NCI-H146 treated with DMSO at 0.1 percent for 48 hours (cell line): ENCODE results near the gene COX4I1.

ENCODE experiments used
- DNase-seq: peaks from one replicate; lab custom pipeline; 2025; ENCODE audit not compliant: unreplicated experiment; lab: John Stamatoyannopoulos, UW

The COX4I1 gene

GRCh38 chr16:85799497-85800320, at the start of gene COX4I1, which contains the start of gene EMC8:
Gene COX4I1, plus strand, starts transcription at chr16:85799695. Its CDS starts 1,511 bp downstream, at chr16:85801206.
Gene EMC8, minus strand, starts transcription at chr16:85799544. Its CDS starts 249 bp downstream, at chr16:85799295.
- DNase-seq = peak; percentile 69

GRCh38 chr16:85749771-85750145, 49.7 kb upstream of the COX4I1 start:
- DNase-seq = no peak

GRCh38 chr16:85750146-85750826, 49.2 kb upstream of the COX4I1 start:
- no peak for DNase-seq

- DNase-seq = no peak
These were observed 48.4 kb upstream of the COX4I1 start, which contains the start of gene C16orf74 for GRCh38 chr16:85750827-85751697. Gene C16orf74, minus strand, starts transcription at chr16:85751096. Its CDS starts 15,879 bp downstream, at chr16:85735217.

GRCh38 chr16:85751698-85752501, 47.6 kb upstream of the COX4I1 start:
- DNase-seq = no peak

- DNase-seq = no peak
These were observed 46.7 kb upstream of the COX4I1 start for GRCh38 chr16:85752511-85753420.

GRCh38 chr16:85753559-85753958, 45.9 kb upstream of the COX4I1 start:
- DNase-seq = no peak

- DNase-seq = no peak
These were observed 45.5 kb upstream of the COX4I1 start for GRCh38 chr16:85753976-85754375.

GRCh38 chr16:85754413-85754812, 45.1 kb upstream of the COX4I1 start:
- DNase-seq = no peak

GRCh38 chr16:85755929-85756768, 43.3 kb upstream of the COX4I1 start:
- no peak for DNase-seq

GRCh38 chr16:85757341-85757822, 42.1 kb upstream of the COX4I1 start:
- DNase-seq = no peak

- DNase-seq = no peak
These were observed 40.4 kb upstream of the COX4I1 start for GRCh38 chr16:85759136-85759535.

GRCh38 chr16:85759631-85760419, 39.7 kb upstream of the COX4I1 start:
- DNase-seq = peak; percentile 12

GRCh38 chr16:85761861-85762260, 37.6 kb upstream of the COX4I1 start:
- no peak for DNase-seq

- DNase-seq = no peak
These were observed 36.5 kb upstream of the COX4I1 start for GRCh38 chr16:85762970-85763369.

- DNase-seq = no peak
These were observed 35.9 kb upstream of the COX4I1 start for GRCh38 chr16:85763616-85764015.

- DNase-seq = no peak
These were observed 34.3 kb upstream of the COX4I1 start for GRCh38 chr16:85765211-85765610.
